ENCODE data around the gene C6orf136.
A peak's percentile ranks its signal among the peaks of the same experiment; 100 is the strongest.

C6orf136 gene

GRCh38 chr6:30686009-30686907 is 39.3 kb downstream of the C6orf136 start, which contains the start of gene PPP1R18:
Gene PPP1R18 (minus strand): TSS chr6:30686645. CDS start chr6:30686018, 627 bp downstream.
- peak; percentile 76 for DNase-seq (ENCODE audit: low spot score)

- peak; percentile 99 for DNase-seq (ENCODE audit: low spot score)
These were observed 40.1 kb downstream of the C6orf136 start for GRCh38 chr6:30686908-30687658.

- no peak for DNase-seq (ENCODE audit: low spot score)
These were observed 40.9 kb downstream of the C6orf136 start for GRCh38 chr6:30687659-30688431.

GRCh38 chr6:30688569-30688968 is 41.6 kb downstream of the C6orf136 start:
- no peak for DNase-seq (ENCODE audit: low spot score)

GRCh38 chr6:30689022-30689865 is 42.3 kb downstream of the C6orf136 start:
- DNase-seq (ENCODE audit: low spot score), result no peak

GRCh38 chr6:30689985-30690384 is 43.1 kb downstream of the C6orf136 start:
- no peak for DNase-seq (ENCODE audit: low spot score)

- DNase-seq (ENCODE audit: low spot score), result peak; percentile 87
These were observed 43.7 kb downstream of the C6orf136 start, which contains the start of gene NRM for GRCh38 chr6:30690403-30691207. Gene NRM (minus strand): TSS chr6:30690984. CDS start chr6:30690974, 10 bp downstream.

- no peak for DNase-seq (ENCODE audit: low spot score)
These were observed 44.4 kb downstream of the C6orf136 start for GRCh38 chr6:30691208-30691847.

- no peak for DNase-seq (ENCODE audit: low spot score)
These were observed 49.5 kb downstream of the C6orf136 start for GRCh38 chr6:30696432-30696831.

- DNase-seq (ENCODE audit: low spot score), result peak; percentile 40
These were observed 53.4 kb downstream of the C6orf136 start for GRCh38 chr6:30700340-30700739.
